GM12801 (cell line): ENCODE data around the gene MROH9.

Source experiments
- TF ChIP-seq, protein P1 (sequence below): IDR thresholded peaks from one replicate; pipeline ENCODE4 v1.5.1; 2011; ENCODE audit warnings: control low read depth; ENCODE audit not compliant: insufficient read length; ENCODE audit errors: extremely low read depth

The MROH9 gene

GRCh38 chr1:171107969-171108368, 172.6 kb downstream of the MROH9 start:
- TF ChIP-seq, protein P1, sequence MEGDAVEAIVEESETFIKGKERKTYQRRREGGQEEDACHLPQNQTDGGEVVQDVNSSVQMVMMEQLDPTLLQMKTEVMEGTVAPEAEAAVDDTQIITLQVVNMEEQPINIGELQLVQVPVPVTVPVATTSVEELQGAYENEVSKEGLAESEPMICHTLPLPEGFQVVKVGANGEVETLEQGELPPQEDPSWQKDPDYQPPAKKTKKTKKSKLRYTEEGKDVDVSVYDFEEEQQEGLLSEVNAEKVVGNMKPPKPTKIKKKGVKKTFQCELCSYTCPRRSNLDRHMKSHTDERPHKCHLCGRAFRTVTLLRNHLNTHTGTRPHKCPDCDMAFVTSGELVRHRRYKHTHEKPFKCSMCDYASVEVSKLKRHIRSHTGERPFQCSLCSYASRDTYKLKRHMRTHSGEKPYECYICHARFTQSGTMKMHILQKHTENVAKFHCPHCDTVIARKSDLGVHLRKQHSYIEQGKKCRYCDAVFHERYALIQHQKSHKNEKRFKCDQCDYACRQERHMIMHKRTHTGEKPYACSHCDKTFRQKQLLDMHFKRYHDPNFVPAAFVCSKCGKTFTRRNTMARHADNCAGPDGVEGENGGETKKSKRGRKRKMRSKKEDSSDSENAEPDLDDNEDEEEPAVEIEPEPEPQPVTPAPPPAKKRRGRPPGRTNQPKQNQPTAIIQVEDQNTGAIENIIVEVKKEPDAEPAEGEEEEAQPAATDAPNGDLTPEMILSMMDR = no peak

GRCh38 chr1:171109966-171110365, 174.6 kb downstream of the MROH9 start:
- TF ChIP-seq, protein P1 = no peak

DNA sequence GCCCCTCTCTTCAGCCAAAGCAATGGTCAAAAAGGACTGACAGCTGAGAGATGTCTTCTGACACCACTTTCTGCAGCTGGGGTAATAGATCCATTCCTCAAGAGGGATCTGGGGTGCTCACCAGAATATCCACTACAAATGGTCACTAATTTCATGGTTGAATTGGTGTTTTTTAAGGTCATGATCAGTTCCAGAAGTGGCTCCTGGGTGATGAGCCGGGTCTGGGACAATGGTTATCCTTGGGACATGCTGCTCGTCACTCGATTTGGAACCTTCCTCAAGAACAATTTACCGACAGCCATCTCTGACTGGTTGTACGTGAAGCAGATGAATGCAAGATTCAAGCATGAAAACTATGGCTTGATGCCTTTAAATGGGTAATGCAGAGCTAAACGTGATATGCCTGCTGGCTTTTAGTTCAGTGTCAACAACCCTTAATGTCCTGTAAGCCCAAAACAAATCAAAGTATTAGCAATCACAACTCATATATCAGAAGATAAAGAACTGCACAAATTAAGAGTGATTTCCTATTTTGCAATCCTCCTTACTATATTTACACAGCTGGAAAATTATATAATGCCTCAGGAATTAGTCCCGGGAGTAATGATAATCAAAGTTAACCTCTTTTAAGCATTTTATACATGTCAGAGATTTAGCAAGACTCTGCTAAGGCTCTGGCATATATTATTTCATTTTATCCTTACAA, 175.4 kb downstream of the MROH9 start:
- TF ChIP-seq, protein P1 = no peak

GRCh38 chr1:171112119-171112518, 176.8 kb downstream of the MROH9 start:
- TF ChIP-seq, protein P1 = no peak

GRCh38 chr1:171113382-171113781, 178.0 kb downstream of the MROH9 start:
- TF ChIP-seq, protein P1 = no peak
